ENCODE measurements around the gene ANKRD53.
A peak's percentile ranks its signal among the peaks of the same experiment; 100 is the strongest.

DNA sequence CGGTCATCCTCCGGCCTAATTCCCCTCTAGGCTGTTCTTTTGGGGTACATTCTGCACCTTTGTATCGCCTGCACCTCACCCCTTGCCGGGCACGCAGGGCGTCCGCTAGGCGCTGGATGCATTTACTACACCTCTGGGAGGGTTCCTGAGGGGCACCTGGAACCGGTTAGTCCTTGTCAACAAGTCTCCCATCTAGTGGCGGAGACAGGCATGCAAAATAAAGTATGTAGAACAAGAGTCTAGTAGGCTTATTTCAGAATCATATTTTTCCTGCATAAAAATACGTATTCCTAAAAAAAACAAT, 16.9 kb downstream of the ANKRD53 start:
- TF ChIP-seq, protein P1, sequence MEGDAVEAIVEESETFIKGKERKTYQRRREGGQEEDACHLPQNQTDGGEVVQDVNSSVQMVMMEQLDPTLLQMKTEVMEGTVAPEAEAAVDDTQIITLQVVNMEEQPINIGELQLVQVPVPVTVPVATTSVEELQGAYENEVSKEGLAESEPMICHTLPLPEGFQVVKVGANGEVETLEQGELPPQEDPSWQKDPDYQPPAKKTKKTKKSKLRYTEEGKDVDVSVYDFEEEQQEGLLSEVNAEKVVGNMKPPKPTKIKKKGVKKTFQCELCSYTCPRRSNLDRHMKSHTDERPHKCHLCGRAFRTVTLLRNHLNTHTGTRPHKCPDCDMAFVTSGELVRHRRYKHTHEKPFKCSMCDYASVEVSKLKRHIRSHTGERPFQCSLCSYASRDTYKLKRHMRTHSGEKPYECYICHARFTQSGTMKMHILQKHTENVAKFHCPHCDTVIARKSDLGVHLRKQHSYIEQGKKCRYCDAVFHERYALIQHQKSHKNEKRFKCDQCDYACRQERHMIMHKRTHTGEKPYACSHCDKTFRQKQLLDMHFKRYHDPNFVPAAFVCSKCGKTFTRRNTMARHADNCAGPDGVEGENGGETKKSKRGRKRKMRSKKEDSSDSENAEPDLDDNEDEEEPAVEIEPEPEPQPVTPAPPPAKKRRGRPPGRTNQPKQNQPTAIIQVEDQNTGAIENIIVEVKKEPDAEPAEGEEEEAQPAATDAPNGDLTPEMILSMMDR (IDR thresholded peaks at IDR 0.05; ENCODE audit: low read depth, low read length), result peak; percentile 44
- no peak for TF ChIP-seq EZH2phosphoT487 (IDR thresholded peaks at IDR 0.05; ENCODE audit: low read depth)
